ENCODE results near the gene COMMD10. TPM values are rescaled to one million over a fixed set of nuclear protein-coding genes. Genes with fewer than 3 reads are reported as not detected.

The COMMD10 gene
- total RNA-seq, 4 donors from 2014 or later: 10.6 to 34.6 (median 15.2) TPM

DNA sequence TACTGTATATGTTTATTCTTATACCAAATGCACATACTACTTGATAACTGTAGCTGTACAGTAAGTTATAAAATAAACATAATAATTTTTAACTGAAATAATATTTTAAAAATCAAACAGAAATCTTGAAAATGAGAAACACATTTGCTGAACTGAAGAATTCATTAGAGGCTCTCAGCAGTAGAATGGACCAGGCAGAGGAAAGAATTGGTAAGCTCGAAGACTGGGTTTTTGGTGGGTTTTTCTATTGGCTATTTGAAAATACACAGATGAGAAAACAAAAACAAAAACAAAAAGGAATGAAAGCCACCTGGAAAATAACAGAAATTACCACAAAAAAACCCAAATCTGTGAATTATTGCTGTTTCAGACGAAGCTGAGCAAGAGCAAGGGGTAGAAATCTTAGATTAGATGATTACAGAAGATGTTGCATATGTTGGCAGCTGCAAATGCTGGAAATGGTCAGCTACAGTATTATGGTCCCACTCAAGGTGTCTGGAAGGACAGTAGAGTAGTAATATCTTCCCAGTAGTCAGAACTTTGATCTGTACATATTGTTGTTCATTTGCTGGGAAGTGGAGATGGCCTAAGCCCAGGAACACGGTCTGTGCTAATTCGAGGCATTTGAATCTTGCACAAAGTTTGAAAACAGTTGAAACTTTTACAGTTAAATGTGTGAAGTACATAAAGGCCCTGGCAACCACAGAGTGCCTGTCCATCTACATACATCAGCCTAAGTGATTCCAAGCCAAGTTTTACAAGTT is 233.4 kb downstream of the COMMD10 start:
- Histone ChIP-seq H3K27me3 (no peaks in the 10 kb centered on the region), H3K27ac (no peak overlapping the region), H3K36me3 (peaks cover 0 to 10% of the 10 kb centered on the region in 2 donors), H3K4me3 (no peak overlapping the region), H3K9me3 (no peaks in the 10 kb centered on the region), H3K4me1 (no peaks in the 10 kb centered on the region)
- DNase-seq (no peak), ATAC-seq (no peak)
- TF ChIP-seq POLR2A (IDR thresholded peaks at IDR 0.05): no peak
- TF ChIP-seq, protein P1, sequence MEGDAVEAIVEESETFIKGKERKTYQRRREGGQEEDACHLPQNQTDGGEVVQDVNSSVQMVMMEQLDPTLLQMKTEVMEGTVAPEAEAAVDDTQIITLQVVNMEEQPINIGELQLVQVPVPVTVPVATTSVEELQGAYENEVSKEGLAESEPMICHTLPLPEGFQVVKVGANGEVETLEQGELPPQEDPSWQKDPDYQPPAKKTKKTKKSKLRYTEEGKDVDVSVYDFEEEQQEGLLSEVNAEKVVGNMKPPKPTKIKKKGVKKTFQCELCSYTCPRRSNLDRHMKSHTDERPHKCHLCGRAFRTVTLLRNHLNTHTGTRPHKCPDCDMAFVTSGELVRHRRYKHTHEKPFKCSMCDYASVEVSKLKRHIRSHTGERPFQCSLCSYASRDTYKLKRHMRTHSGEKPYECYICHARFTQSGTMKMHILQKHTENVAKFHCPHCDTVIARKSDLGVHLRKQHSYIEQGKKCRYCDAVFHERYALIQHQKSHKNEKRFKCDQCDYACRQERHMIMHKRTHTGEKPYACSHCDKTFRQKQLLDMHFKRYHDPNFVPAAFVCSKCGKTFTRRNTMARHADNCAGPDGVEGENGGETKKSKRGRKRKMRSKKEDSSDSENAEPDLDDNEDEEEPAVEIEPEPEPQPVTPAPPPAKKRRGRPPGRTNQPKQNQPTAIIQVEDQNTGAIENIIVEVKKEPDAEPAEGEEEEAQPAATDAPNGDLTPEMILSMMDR (IDR thresholded peaks at IDR 0.05 in 4 of 5, conservative IDR thresholded peaks at IDR 0.05 in 1 of 5): no peak
- in situ Hi-C loops (cut with MboI; ENCODE audit: low sequenced_read_pairs in 4 of 4): no loop called here
- intact Hi-C loops (cut with DNase I; ENCODE audit: low total_unique reads): no loop called here

DNA sequence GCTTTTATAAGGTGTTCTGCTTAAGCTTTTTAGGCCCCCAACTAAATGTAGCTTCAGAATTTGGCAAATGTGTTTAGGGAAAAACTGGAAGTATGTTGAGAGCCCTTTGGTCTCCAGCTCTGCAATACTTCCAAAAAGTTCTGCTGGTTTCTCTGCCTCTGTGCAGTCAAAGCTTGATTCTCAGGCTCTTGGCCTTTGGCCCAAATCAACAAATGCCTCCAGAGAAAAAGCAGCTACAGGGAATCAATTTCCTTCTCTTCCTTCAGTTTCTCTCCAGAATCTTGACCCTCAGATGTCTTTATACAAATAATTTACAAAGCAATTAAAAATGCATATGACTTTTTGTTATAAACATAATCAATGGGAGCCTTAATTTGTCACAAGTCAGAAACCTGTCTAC is 235.7 kb downstream of the COMMD10 start:
- Histone ChIP-seq H3K36me3 (peaks cover 0 to 10% of the 10 kb centered on the region in 2 donors), H3K27ac (no peak overlapping the region), H3K4me1 (no peaks in the 10 kb centered on the region), H3K9me3 (no peaks in the 10 kb centered on the region), H3K4me3 (no peak overlapping the region), H3K27me3 (no peaks in the 10 kb centered on the region)
- DNase-seq (no peak), ATAC-seq (no peak)
- in situ Hi-C loops (cut with MboI; ENCODE audit: low sequenced_read_pairs in 4 of 4) (no loop called here), intact Hi-C loops (cut with DNase I; ENCODE audit: low total_unique reads) (no loop called here)
- TF ChIP-seq, protein P1 (IDR thresholded peaks at IDR 0.05 in 4 of 5, conservative IDR thresholded peaks at IDR 0.05 in 1 of 5): no peak
- no peak for TF ChIP-seq POLR2A (IDR thresholded peaks at IDR 0.05)

DNA sequence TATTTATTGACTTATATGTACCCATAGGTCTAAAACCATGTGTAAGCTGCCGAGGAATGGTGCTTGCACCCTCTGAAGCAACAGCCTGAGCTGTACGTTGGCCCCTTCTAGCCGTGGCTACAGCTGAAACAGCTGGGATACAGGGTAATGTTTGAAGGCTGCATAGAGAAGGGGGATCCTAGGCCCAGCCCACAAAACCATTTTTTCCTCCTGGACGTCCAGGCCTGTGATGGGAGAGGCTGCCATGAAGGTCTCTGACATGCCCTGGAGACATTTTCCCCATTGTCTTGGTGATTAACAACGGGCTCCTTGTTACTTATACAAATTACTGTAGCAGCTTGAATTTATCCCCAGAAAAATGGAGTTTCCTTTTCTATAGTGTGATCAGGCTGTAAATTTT is 244.7 kb downstream of the COMMD10 start:
- H3K27me3 ChIP-seq: no peaks in the 10 kb centered on the region
- ATAC-seq: no peak
- H3K27ac ChIP-seq: no peak overlapping the region
- intact Hi-C loops (cut with DNase I; ENCODE audit: low total_unique reads) (no loop called here), in situ Hi-C loops (cut with MboI; ENCODE audit: low sequenced_read_pairs in 4 of 4) (no loop called here)
- no peaks in the 10 kb centered on the region for H3K9me3 ChIP-seq
- no peaks in the 10 kb centered on the region for H3K36me3 ChIP-seq
- TF ChIP-seq POLR2A (IDR thresholded peaks at IDR 0.05): no peak
- TF ChIP-seq, protein P1 (IDR thresholded peaks at IDR 0.05 in 4 of 5, conservative IDR thresholded peaks at IDR 0.05 in 1 of 5): no peak
- H3K4me1 ChIP-seq: no peaks in the 10 kb centered on the region
- H3K4me3 ChIP-seq: no peak overlapping the region
- DNase-seq: no peak

- no peak overlapping the region for H3K4me3 ChIP-seq
- H3K27ac ChIP-seq: no peak overlapping the region
- DNase-seq (no peak), ATAC-seq (no peak)
- TF ChIP-seq POLR2A (IDR thresholded peaks at IDR 0.05): no peak
- TF ChIP-seq, protein P1 (IDR thresholded peaks at IDR 0.05 in 4 of 5, conservative IDR thresholded peaks at IDR 0.05 in 1 of 5): no peak
- peaks cover 0 to 6% of the 10 kb centered on the region in 2 donors for H3K36me3 ChIP-seq
- no peaks in the 10 kb centered on the region for H3K27me3 ChIP-seq
- intact Hi-C loops (cut with DNase I; ENCODE audit: low total_unique reads) (no loop called here), in situ Hi-C loops (cut with MboI; ENCODE audit: low sequenced_read_pairs in 4 of 4) (no loop called here)
- H3K9me3 ChIP-seq: no peaks in the 10 kb centered on the region
- H3K4me1 ChIP-seq: peaks cover 0 to 3% of the 10 kb centered on the region in 2 donors
Measured at GRCh38 chr5:116340799-116341198, 256.0 kb downstream of the COMMD10 start.

Other genes starting within 250 kb of the COMMD10 start
- 10 to 100 TPM; 10.3 to 35.1 (median 23.6) TPM for gene ATG12, start 243.5 kb upstream of the COMMD10 start, total RNA-seq
- gene AP3S1, start 243.1 kb upstream of the COMMD10 start, total RNA-seq: 100 to 1,000 TPM in 1 of 4 donors, 10 to 100 TPM in 3; 13.0 to 121 (median 25.5) TPM
- gene LVRN, start 122.5 kb upstream of the COMMD10 start, total RNA-seq: 1 to 10 TPM in 1 of 4 donors, under 1 TPM in 3; 0.63 to 2.2 (median 0.78) TPM
- gene ARL14EPL, start 52.6 kb upstream of the COMMD10 start, total RNA-seq: under 1 TPM in 2 of 4 donors, not detected in 2; 0.11 to 0.82 TPM